ENCODE measurements around the gene PMS1. TPM values are rescaled to one million over a fixed set of nuclear protein-coding genes. Genes with fewer than 3 reads are reported as not detected.

PMS1 gene
- total and polyA plus RNA-seq, 2 donors (not counting 3 experiments of a cell fraction or from before 2014, with no cell fraction given): 6.6 to 27.8 TPM

DNA sequence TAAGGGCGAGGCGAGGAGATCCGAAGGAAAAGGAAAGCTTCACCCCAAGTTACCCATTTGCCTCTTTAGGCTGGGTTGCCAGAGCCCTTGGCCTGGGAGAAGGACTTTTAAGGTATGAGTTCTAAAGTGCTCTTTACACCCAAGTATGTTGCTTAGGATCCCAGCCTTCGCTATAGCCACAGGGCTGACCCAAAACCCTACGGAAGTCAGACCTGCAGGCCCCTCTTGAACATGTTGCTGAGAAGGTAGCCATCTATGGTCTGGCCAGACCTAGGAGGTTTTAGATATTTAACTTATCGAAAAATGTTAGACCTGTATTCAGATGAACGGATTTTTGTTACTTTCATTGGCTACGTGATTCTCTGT is 95.4 kb downstream of the PMS1 start:
- Histone ChIP-seq H3K79me2 (ENCODE audit: control insufficient read depth, insufficient read depth, low read length) (no peaks in the 10 kb centered on the region), H3K9ac (replicated peaks; ENCODE audit: extremely low read depth, insufficient read depth, low read length) (no peak overlapping the region), H3K4me1 (ENCODE audit: control insufficient read depth, extremely low read depth, insufficient read depth, low read length) (peaks cover 3% of the 10 kb centered on the region), H2AFZ (ENCODE audit: low read depth, low read length) (no peak overlapping the region), H3K27ac (ENCODE audit: insufficient read depth, low read depth, low read length) (no peak overlapping the region), H3K27me3 (ENCODE audit: control insufficient read depth in 2 of 2, insufficient read depth in 2 of 2, low read length in 2 of 2) (no peaks in the 10 kb centered on the region), H3K9me1 (replicated peaks; ENCODE audit: control insufficient read depth, extremely low read depth, insufficient read depth, low read length) (no peaks in the 10 kb centered on the region), H3K4me3 (replicated peaks in 1 of 3; ENCODE audit: insufficient read depth in 1 of 3, low read depth in 1 of 3, low read length in 3 of 3) (no peak overlapping the region), H3K4me2 (ENCODE audit: insufficient read depth, low read length) (no peak overlapping the region), H3K9me3 (replicated peaks; ENCODE audit: control insufficient read depth, insufficient read depth, low read length) (no peaks in the 10 kb centered on the region), H3K36me3 (ENCODE audit: control insufficient read depth in 2 of 2, extremely low read depth in 1 of 2, insufficient read depth in 2 of 2, low read length in 2 of 2) (no peaks in the 10 kb centered on the region), H4K20me1 (replicated peaks; ENCODE audit: control insufficient read depth, extremely low read depth, insufficient read depth, low read length) (no peaks in the 10 kb centered on the region)
- TF ChIP-seq POLR2A (IDR thresholded peaks at IDR 0.05; ENCODE audit: low read depth, low read length): no peak
- FAIRE-seq: no peak
- POLR2A ChIA-PET: no interaction called here
- no TSS peak for BruUV-seq (replicated peaks)
- intact Hi-C loops (cut with micrococcal nuclease) (no loop called here), dilution Hi-C loops (cut with MboI; ENCODE audit: extremely low pct_ligation_motif_present, low sequenced_read_pairs) (no loop called here)
- CTCF ChIA-PET: interaction anchor here (0.9 to 1.3 kb wide), 3 partner anchors 75 to 81 kb away, joined by 3 to 6 read pairs (median 3); no protein-coding TSS in a partner anchor
- no peak for DNase-seq (ENCODE audit: low read depth, low spot score)

DNA sequence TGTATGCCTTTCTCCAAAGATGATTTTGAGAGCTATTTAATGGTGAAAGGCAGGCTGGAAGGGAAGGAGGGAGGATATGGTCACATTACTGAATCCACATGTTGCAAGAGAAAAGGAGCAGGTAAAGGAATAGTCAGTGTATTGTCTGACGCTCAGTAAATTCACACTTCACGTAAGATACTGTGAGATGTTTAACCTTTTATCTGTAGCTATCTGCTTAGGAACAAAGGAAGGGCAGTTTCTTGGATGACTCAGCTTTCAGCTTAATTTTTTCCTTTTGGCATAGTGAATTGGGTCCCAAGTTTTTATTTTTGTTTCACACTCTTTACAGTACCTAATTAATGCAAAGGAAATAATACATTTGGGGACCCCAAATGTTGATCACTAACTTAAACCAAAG is 96.2 kb downstream of the PMS1 start:
- H3K36me3 ChIP-seq (ENCODE audit: control insufficient read depth in 2 of 2, extremely low read depth in 1 of 2, insufficient read depth in 2 of 2, low read length in 2 of 2): no peaks in the 10 kb centered on the region
- H2AFZ ChIP-seq (ENCODE audit: low read depth, low read length): no peak overlapping the region
- intact Hi-C loops (cut with micrococcal nuclease) (no loop called here), dilution Hi-C loops (cut with MboI; ENCODE audit: extremely low pct_ligation_motif_present, low sequenced_read_pairs) (no loop called here)
- no peaks in the 10 kb centered on the region for H3K27me3 ChIP-seq (ENCODE audit: control insufficient read depth in 2 of 2, insufficient read depth in 2 of 2, low read length in 2 of 2)
- FAIRE-seq: no peak
- no TSS peak for BruUV-seq (replicated peaks)
- H3K9me1 ChIP-seq (replicated peaks; ENCODE audit: control insufficient read depth, extremely low read depth, insufficient read depth, low read length): no peaks in the 10 kb centered on the region
- TF ChIP-seq, protein P1, sequence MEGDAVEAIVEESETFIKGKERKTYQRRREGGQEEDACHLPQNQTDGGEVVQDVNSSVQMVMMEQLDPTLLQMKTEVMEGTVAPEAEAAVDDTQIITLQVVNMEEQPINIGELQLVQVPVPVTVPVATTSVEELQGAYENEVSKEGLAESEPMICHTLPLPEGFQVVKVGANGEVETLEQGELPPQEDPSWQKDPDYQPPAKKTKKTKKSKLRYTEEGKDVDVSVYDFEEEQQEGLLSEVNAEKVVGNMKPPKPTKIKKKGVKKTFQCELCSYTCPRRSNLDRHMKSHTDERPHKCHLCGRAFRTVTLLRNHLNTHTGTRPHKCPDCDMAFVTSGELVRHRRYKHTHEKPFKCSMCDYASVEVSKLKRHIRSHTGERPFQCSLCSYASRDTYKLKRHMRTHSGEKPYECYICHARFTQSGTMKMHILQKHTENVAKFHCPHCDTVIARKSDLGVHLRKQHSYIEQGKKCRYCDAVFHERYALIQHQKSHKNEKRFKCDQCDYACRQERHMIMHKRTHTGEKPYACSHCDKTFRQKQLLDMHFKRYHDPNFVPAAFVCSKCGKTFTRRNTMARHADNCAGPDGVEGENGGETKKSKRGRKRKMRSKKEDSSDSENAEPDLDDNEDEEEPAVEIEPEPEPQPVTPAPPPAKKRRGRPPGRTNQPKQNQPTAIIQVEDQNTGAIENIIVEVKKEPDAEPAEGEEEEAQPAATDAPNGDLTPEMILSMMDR (IDR thresholded peaks at IDR 0.05; ENCODE audit: extremely low read depth in 1 of 2, insufficient read depth in 1 of 2, low read depth in 1 of 2, low read length in 2 of 2): no peak
- TF ChIP-seq POLR2A (IDR thresholded peaks at IDR 0.05; ENCODE audit: low read depth, low read length) (no peak), POLR2AphosphoS5 (IDR thresholded peaks at IDR 0.05; ENCODE audit: insufficient read depth, low read depth, low read length) (no peak), MYC (IDR thresholded peaks at IDR 0.05; ENCODE audit: low read depth, low read length) (no peak)
- H3K4me2 ChIP-seq (ENCODE audit: insufficient read depth, low read length): no peak overlapping the region
- ChIA-PET CTCF (interaction anchor here (0.9 to 1.0 kb wide), 2 partner anchors 75 to 82 kb away, joined by 3 to 6 read pairs; no protein-coding TSS in a partner anchor), POLR2A (no interaction called here)
- H3K27ac ChIP-seq (ENCODE audit: insufficient read depth, low read depth, low read length): no peak overlapping the region
- H3K9ac ChIP-seq (replicated peaks; ENCODE audit: extremely low read depth, insufficient read depth, low read length): no peak overlapping the region
- H3K4me3 ChIP-seq (replicated peaks in 1 of 3; ENCODE audit: insufficient read depth in 1 of 3, low read depth in 1 of 3, low read length in 3 of 3): no peak overlapping the region
- no peaks in the 10 kb centered on the region for H4K20me1 ChIP-seq (replicated peaks; ENCODE audit: control insufficient read depth, extremely low read depth, insufficient read depth, low read length)
- peak; percentile 6 for DNase-seq (ENCODE audit: low read depth, low spot score)
- H3K9me3 ChIP-seq (replicated peaks; ENCODE audit: control insufficient read depth, insufficient read depth, low read length): no peaks in the 10 kb centered on the region
- H3K4me1 ChIP-seq (ENCODE audit: control insufficient read depth, extremely low read depth, insufficient read depth, low read length): peaks cover 3% of the 10 kb centered on the region
- no peaks in the 10 kb centered on the region for H3K79me2 ChIP-seq (ENCODE audit: control insufficient read depth, insufficient read depth, low read length)

Data from endothelial cell of umbilical vein (primary cell).